ENCODE measurements around the gene LGALS14. TPM values are rescaled to one million over a fixed set of nuclear protein-coding genes. Genes with fewer than 3 reads are reported as not detected.

The LGALS14 gene
- total RNA-seq, 4 donors from 2014 or later, result not detected

DNA sequence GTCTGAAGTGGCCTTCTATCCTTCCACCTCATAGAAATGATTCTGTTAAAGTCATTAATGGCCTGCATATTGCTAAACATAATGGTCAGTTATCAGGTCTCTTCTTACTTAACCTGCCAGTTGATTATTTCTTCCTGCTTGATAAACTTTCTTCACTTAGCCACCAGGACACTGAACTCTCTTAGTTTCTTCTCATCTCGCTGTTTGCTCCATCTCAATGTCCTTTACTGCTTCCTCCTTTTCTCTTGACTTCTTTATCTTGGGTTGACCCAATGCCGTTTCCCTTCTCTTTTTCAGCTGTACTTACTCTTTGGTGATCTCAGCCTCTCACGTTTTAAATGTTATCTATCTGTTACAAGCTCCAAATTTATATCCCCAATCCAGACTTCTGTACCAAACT is 50.7 kb downstream of the LGALS14 start:
- no peaks in the 10 kb centered on the region for H3K36me3 ChIP-seq
- H3K4me3 ChIP-seq, result no peak overlapping the region
- in situ Hi-C loops (cut with MboI; ENCODE audit: low sequenced_read_pairs in 4 of 4), result no loop called here
- ATAC-seq, result no peak
- H3K4me1 ChIP-seq, result no peaks in the 10 kb centered on the region
- TF ChIP-seq POLR2A (IDR thresholded peaks at IDR 0.05), result no peak
- TF ChIP-seq, protein P1, sequence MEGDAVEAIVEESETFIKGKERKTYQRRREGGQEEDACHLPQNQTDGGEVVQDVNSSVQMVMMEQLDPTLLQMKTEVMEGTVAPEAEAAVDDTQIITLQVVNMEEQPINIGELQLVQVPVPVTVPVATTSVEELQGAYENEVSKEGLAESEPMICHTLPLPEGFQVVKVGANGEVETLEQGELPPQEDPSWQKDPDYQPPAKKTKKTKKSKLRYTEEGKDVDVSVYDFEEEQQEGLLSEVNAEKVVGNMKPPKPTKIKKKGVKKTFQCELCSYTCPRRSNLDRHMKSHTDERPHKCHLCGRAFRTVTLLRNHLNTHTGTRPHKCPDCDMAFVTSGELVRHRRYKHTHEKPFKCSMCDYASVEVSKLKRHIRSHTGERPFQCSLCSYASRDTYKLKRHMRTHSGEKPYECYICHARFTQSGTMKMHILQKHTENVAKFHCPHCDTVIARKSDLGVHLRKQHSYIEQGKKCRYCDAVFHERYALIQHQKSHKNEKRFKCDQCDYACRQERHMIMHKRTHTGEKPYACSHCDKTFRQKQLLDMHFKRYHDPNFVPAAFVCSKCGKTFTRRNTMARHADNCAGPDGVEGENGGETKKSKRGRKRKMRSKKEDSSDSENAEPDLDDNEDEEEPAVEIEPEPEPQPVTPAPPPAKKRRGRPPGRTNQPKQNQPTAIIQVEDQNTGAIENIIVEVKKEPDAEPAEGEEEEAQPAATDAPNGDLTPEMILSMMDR (IDR thresholded peaks at IDR 0.05 in 4 of 5, conservative IDR thresholded peaks at IDR 0.05 in 1 of 5), result no peak
- DNase-seq, result no peak
- no peaks in the 10 kb centered on the region for H3K9me3 ChIP-seq
- H3K27me3 ChIP-seq, result peaks cover 0 to 5% (median 0%) of the 10 kb centered on the region in 3 donors
- H3K27ac ChIP-seq, result no peak overlapping the region
- intact Hi-C loops (cut with DNase I; ENCODE audit: low total_unique reads), result no loop called here

Other genes starting within 250 kb of the LGALS14 start
- 10 to 100 TPM; 66.9 to 97.6 (median 85.6) TPM for gene TIMM50, start 223.6 kb upstream of the LGALS14 start, total RNA-seq
- gene DLL3, start 205.5 kb upstream of the LGALS14 start, total RNA-seq, result not detected
- not detected for gene SELENOV, start 189.3 kb upstream of the LGALS14 start, total RNA-seq
- 1 to 10 TPM in 3 of 4 donors, under 1 TPM in 1; 0.91 to 6.5 (median 1.2) TPM for gene EID2B, start 171.6 kb upstream of the LGALS14 start, total RNA-seq
- 10 to 100 TPM in 2 of 4 donors, 1 to 10 TPM in 2; 7.8 to 12.7 (median 9.4) TPM for gene EID2, start 164.3 kb upstream of the LGALS14 start, total RNA-seq
- gene LGALS13, start 102.0 kb upstream of the LGALS14 start, total RNA-seq, result not detected
- gene LGALS16, start 48.6 kb upstream of the LGALS14 start, total RNA-seq, result not detected
- not detected for gene CLC, start 33.5 kb downstream of the LGALS14 start, total RNA-seq
- gene LEUTX, start 74.4 kb downstream of the LGALS14 start, total RNA-seq, result not detected
- 10 to 100 TPM; 39.6 to 68.7 (median 61.8) TPM for gene DYRK1B, start 129.7 kb downstream of the LGALS14 start, total RNA-seq
- gene FBL, start 141.9 kb downstream of the LGALS14 start, total RNA-seq, result 10 to 100 TPM; 40.4 to 79.4 (median 67.0) TPM
- gene FCGBP, start 230.2 kb downstream of the LGALS14 start, total RNA-seq, result 10 to 100 TPM in 1 of 4 donors, 1 to 10 TPM in 3; 2.2 to 11.2 (median 7.2) TPM